NCI-H2029 (cell line): Measurements from ENCODE around the gene PLAAT5.

Experiments
- DNase-seq: peaks from one replicate; lab custom pipeline; 2025; lab: John Stamatoyannopoulos, UW

PLAAT5 gene

GRCh38 chr11:63512816-63513215 is 21.8 kb upstream of the PLAAT5 start:
- no peak for DNase-seq

- DNase-seq, result no peak
These were observed 20.2 kb upstream of the PLAAT5 start for GRCh38 chr11:63511048-63511748.

- DNase-seq, result no peak
These were observed 19.5 kb upstream of the PLAAT5 start for GRCh38 chr11:63510360-63511047.

GRCh38 chr11:63508745-63509144 is 17.8 kb upstream of the PLAAT5 start:
- DNase-seq, result no peak

- DNase-seq, result no peak
These were observed 17.0 kb upstream of the PLAAT5 start for GRCh38 chr11:63508009-63508408.

GRCh38 chr11:63507511-63507910 is 16.5 kb upstream of the PLAAT5 start:
- DNase-seq, result no peak

GRCh38 chr11:63506876-63507275 is 15.9 kb upstream of the PLAAT5 start:
- no peak for DNase-seq

- no peak for DNase-seq
These were observed 15.0 kb upstream of the PLAAT5 start, which contains the start of gene LGALS12 for GRCh38 chr11:63505857-63506528. Gene LGALS12, plus strand, starts transcription at chr11:63506084. Its CDS starts 375 bp downstream, at chr11:63506459.

GRCh38 chr11:63504933-63505586 is 14.1 kb upstream of the PLAAT5 start:
- DNase-seq, result no peak

GRCh38 chr11:63504054-63504453 is 13.1 kb upstream of the PLAAT5 start:
- no peak for DNase-seq

- no peak for DNase-seq
These were observed 12.5 kb upstream of the PLAAT5 start for GRCh38 chr11:63503492-63503891.

- DNase-seq, result no peak
These were observed 11.4 kb upstream of the PLAAT5 start for GRCh38 chr11:63502252-63502820.

- DNase-seq, result no peak
These were observed 10.3 kb upstream of the PLAAT5 start for GRCh38 chr11:63501236-63501635.

GRCh38 chr11:63499874-63500273 is 8.9 kb upstream of the PLAAT5 start:
- no peak for DNase-seq

GRCh38 chr11:63494975-63495374 is 4.0 kb upstream of the PLAAT5 start:
- no peak for DNase-seq

GRCh38 chr11:63493127-63493526 is 2.2 kb upstream of the PLAAT5 start:
- DNase-seq, result no peak

- DNase-seq, result no peak
These were observed 1.5 kb upstream of the PLAAT5 start for GRCh38 chr11:63492441-63492840.

GRCh38 chr11:63491636-63492372 is 837 bp upstream of the PLAAT5 start:
- no peak for DNase-seq

GRCh38 chr11:63491240-63491587 is 247 bp upstream of the PLAAT5 start:
- no peak for DNase-seq

- no peak for DNase-seq
These were observed 1.1 kb downstream of the PLAAT5 start for GRCh38 chr11:63489879-63490278.

GRCh38 chr11:63488789-63489188 is 2.2 kb downstream of the PLAAT5 start:
- no peak for DNase-seq

GRCh38 chr11:63485777-63486176 is 5.2 kb downstream of the PLAAT5 start:
- DNase-seq, result no peak
